GM12878 (cell line): ENCODE results near the gene XPNPEP3. TPM values are rescaled to one million over a fixed set of nuclear protein-coding genes. Genes with fewer than 3 reads are reported as not detected.

ENCODE experiments used
- ATAC-seq: fragments of 200-7000 bp; cut with Tn5 transposase; 3 replicates; pipeline ENCODE4 v1.9.1; 2020; ENCODE audit warnings: mild to moderate bottlenecking, moderate library complexity
- BruUV-seq: library from RNA; stranded (reverse); fragments of 400-500 nt; replicated peaks from 2 replicates; lab custom pipeline; 2021; lab: Mats Ljungman, UMichigan
- CTCF ChIA-PET: fragments of 300-600 bp; sonication (Branson Sonifier 250); formaldehyde crosslinking; extraction: SDS; loops from one replicate; lab custom pipeline; 2021; ENCODE audit warnings: inconsistent platforms; lab: Yijun Ruan, JAX
- POLR2A ChIA-PET: fragments of 350-600 bp; formaldehyde crosslinking; extraction: SDS; loops from one replicate; lab custom pipeline; 2021; ENCODE audit warnings: inconsistent platforms; lab: Charles Lee
- RAD21 ChIA-PET: fragments of 300-600 bp; sonication (Branson Sonifier 250); formaldehyde crosslinking; loops from one replicate; lab custom pipeline; 2023; ENCODE audit warnings: antibody characterized with exemption; ENCODE audit not compliant: unreplicated experiment; lab: Charles Lee
- SMC1A ChIA-PET: fragments of 300-600 bp; sonication (Branson Sonifier 250); formaldehyde crosslinking; loops from one replicate; lab custom pipeline; 2023; ENCODE audit not compliant: unreplicated experiment, uncharacterized antibody; lab: Charles Lee
- DNase-seq: peaks from one replicate; pipeline ENCODE4 v3.0.0-alpha.2; 2011; ENCODE audit warnings: low read depth, low spot score
- FAIRE-seq: peaks from 3 replicates; lab custom pipeline; 2011; peaks lifted over from hg19 to GRCh38; lab: Jason Lieb, UNC
- H2AFZ ChIP-seq: 2 replicates; pipeline ENCODE4 v1.6.0; 2011; ENCODE audit warnings: low read depth, low read length, control low read depth; ENCODE audit not compliant: control insufficient read depth
- H3K27ac ChIP-seq: 2 replicates; pipeline ENCODE4 v1.5.1; 2011; ENCODE audit warnings: control low read depth; ENCODE audit not compliant: control insufficient read depth, insufficient read depth
- H3K27me3 ChIP-seq, 2 experiments: replicated peaks in 1 of 2; 2 replicates each; pipeline versions ENCODE4 v1.6.0 to v1.6.1; 2011; ENCODE audit warnings: low read length in 1 of 2; ENCODE audit not compliant: control insufficient read depth in 2 of 2, insufficient read depth in 2 of 2
- H3K36me3 ChIP-seq, 2 experiments: 2 replicates each; pipeline ENCODE4 v1.5.1; 2011; ENCODE audit warnings: low read length in 1 of 2; ENCODE audit not compliant: control insufficient read depth in 2 of 2, insufficient read depth in 2 of 2
- H3K4me1 ChIP-seq: 2 replicates; pipeline ENCODE4 v1.6.1; 2011; ENCODE audit warnings: mild to moderate bottlenecking, low read length, moderate library complexity, mixed read lengths; ENCODE audit not compliant: control insufficient read depth, insufficient read depth
- H3K4me2 ChIP-seq: 2 replicates; pipeline ENCODE4 v1.6.0; 2011; ENCODE audit warnings: control low read depth; ENCODE audit not compliant: control insufficient read depth, insufficient read depth
- H3K4me3 ChIP-seq: fragments of 200-600 bp; sonication (generic); 2 replicates; pipeline ENCODE4 v1.5.1; 2016
- H3K79me2 ChIP-seq: 2 replicates; pipeline ENCODE4 v1.6.0; 2011; ENCODE audit warnings: low read length; ENCODE audit not compliant: control insufficient read depth, insufficient read depth
- H3K9ac ChIP-seq: 2 replicates; pipeline ENCODE4 v1.8.0; 2011; ENCODE audit warnings: low read length, control low read depth, mixed read lengths; ENCODE audit not compliant: control insufficient read depth, insufficient read depth
- H3K9me3 ChIP-seq: replicated peaks from 3 replicates; pipeline ENCODE4 v1.5.1; 2011; ENCODE audit warnings: mild to moderate bottlenecking, low read length; ENCODE audit not compliant: control insufficient read depth, insufficient read depth
- H4K20me1 ChIP-seq: 2 replicates; pipeline ENCODE4 v1.6.0; 2011; ENCODE audit not compliant: control insufficient read depth, insufficient read depth
- CHD1 ChIP-seq: IDR thresholded peaks from 2 replicates; pipeline ENCODE4 v1.6.1; 2012; ENCODE audit warnings: low read depth, low read length, improper control_type of control experiment
- IKZF1 ChIP-seq: fragments of 450-650 bp; conservative IDR thresholded peaks from 2 replicates; pipeline ENCODE4 v1.6.1; 2017; ENCODE audit warnings: antibody characterized with exemption, mild to moderate bottlenecking
- IKZF2 ChIP-seq, 2 experiments: fragments of 450-650 bp; IDR thresholded peaks; 2 replicates each; pipeline ENCODE4 v1.6.1; 2017; ENCODE audit warnings: mild to moderate bottlenecking in 2 of 2, moderate library complexity in 2 of 2
- NFIC ChIP-seq: IDR thresholded peaks from 2 replicates; pipeline ENCODE4 v1.6.1; 2012; ENCODE audit warnings: low read depth, mild to moderate bottlenecking, inconsistent platforms, low read length, moderate library complexity
- PRDM15 ChIP-seq: fragments of 450-650 bp; formaldehyde crosslinking; IDR thresholded peaks from 2 replicates; pipeline ENCODE4 v1.4.0; 2020; ENCODE audit warnings: mild to moderate bottlenecking, moderate library complexity
- RB1 ChIP-seq: fragments of 450-650 bp; formaldehyde crosslinking; IDR thresholded peaks from 2 replicates; pipeline ENCODE4 v1.6.1; 2017; ENCODE audit warnings: mild to moderate bottlenecking, borderline replicate concordance
- RUNX3 ChIP-seq: IDR thresholded peaks from 2 replicates; pipeline ENCODE4 v1.6.1; 2012; ENCODE audit warnings: low read length, inconsistent platforms
- SREBF1 ChIP-seq: IDR thresholded peaks from 2 replicates; pipeline ENCODE4 v1.6.1; 2012; ENCODE audit warnings: mild to moderate bottlenecking, low read length
- TCF3 ChIP-seq: IDR thresholded peaks from 2 replicates; pipeline ENCODE4 v1.6.1; 2012; ENCODE audit warnings: low read depth, mild to moderate bottlenecking, low read length, borderline replicate concordance; ENCODE audit not compliant: insufficient read depth
- YBX1 ChIP-seq: fragments of 450-650 bp; IDR thresholded peaks from 2 replicates; pipeline ENCODE4 v1.6.1; 2016; ENCODE audit warnings: antibody characterized with exemption
- YY1 ChIP-seq: IDR thresholded peaks from 2 replicates; pipeline ENCODE4 v1.6.1; 2011; ENCODE audit warnings: low read depth, mild to moderate bottlenecking, low read length
- ZNF207 ChIP-seq: fragments of 450-650 bp; IDR thresholded peaks from 2 replicates; pipeline ENCODE4 v1.6.1; 2014; ENCODE audit warnings: antibody characterized with exemption, mild to moderate bottlenecking, borderline replicate concordance
- WGBS: methylation state at CpG from one replicate; pipeline ENCODE4 v1.1.6; 2016; ENCODE audit warnings: low lambda C conversion rate; ENCODE audit not compliant: insufficient replicate concordance, insufficient coverage; ENCODE audit errors: missing lambda C conversion rate; 5-methylcytosine and 5-hydroxymethylcytosine counted together
- in situ Hi-C: fragments of 300-500 bp; cut with MboI; formaldehyde crosslinking; loops from 9 replicates; pipeline ENCODE4 v1.14.3; 2018; ENCODE audit warnings: mixed read lengths
- intact Hi-C: fragments of 100-400 bp; cut with micrococcal nuclease; formaldehyde crosslinking; loops from one replicate; pipeline ENCODE4 v1.14.2; 2022; ENCODE audit not compliant: unreplicated experiment
- polyA plus RNA-seq, 11 experiments: library from polyadenylated mRNA; depleted of rRNA in 4 of 11; unstranded in 6 of 11; stranded (reverse) in 5 of 11; fragments of >200 nt; fragmentation: Nextera tagmentation in 4 of 11; fragmentation: Illumina TruSeq in 1 of 11; extraction: Ambion mirVana in 4 of 11; extraction: Trizol in 1 of 11; gene quantifications; 1 replicate in 1 of 11; 2 replicates in 10 of 11; pipeline versions ENCODE4 v1.2.1 to v1.2.3, GENCODE V29; 2011 to 2016; ENCODE audit warnings: inconsistent platforms in 2 of 11, missing spikeins in 2 of 11, low read depth in 1 of 11
- total RNA-seq, 4 experiments: library from RNA; depleted of rRNA in 3 of 4; stranded (reverse); fragments of >200 nt in 3 of 4; fragmentation: Illumina TruSeq in 1 of 4; extraction: Trizol in 1 of 4; gene quantifications; 2 replicates each; pipeline versions ENCODE4 v1.2.1 to v1.2.3, GENCODE V29; 2013 to 2021

XPNPEP3 gene
- total and polyA plus RNA-seq, 10 of the 15 experiments (the other 5 are each of a cell fraction or from before 2014, with no cell fraction given), result 6.7 to 19.9 (median 11.7) TPM

- Histone ChIP-seq H4K20me1 (no peaks in the 10 kb centered on the region), H3K4me2 (no peak overlapping the region), H3K4me1 (no peaks in the 10 kb centered on the region), H3K27me3 (no peaks in the 10 kb centered on the region), H3K4me3 (no peak overlapping the region), H3K9me3 (no peaks in the 10 kb centered on the region), H3K9ac (no peak overlapping the region), H3K36me3 (peaks cover 4 to 6% of the 10 kb centered on the region in 2 experiments; a peak in 3 of 4 replicates), H3K27ac (no peak overlapping the region), H3K79me2 (no peaks in the 10 kb centered on the region), H2AFZ (no peak overlapping the region)
- intact Hi-C loops (no loop called here), in situ Hi-C loops (no loop called here)
- SMC1A ChIA-PET, result interaction anchor here (0.9 to 1.2 kb wide), 3 partner anchors 10 to 24 kb away, joined by 3 to 4 read pairs (median 4); no protein-coding TSS in a partner anchor
- POLR2A ChIA-PET, result interaction anchor here (0.5 to 1.6 kb wide), 7 partner anchors 30 to 250 kb away, joined by 3 to 6 read pairs (median 4); no protein-coding TSS in a partner anchor
- no peak for FAIRE-seq
- WGBS, result 100% methylated on average over 1 of the region's 1 CpG
- CTCF ChIA-PET, result interaction anchor here (0.8 kb wide), 1 partner anchor 150 kb away, joined by 3 read pairs; no protein-coding TSS in a partner anchor
- TF ChIP-seq CHD1 (no peak), SREBF1 (no peak), YBX1 (no peak), YY1 (no peak)
- no TSS peak for BruUV-seq
- RAD21 ChIA-PET, result interaction anchor here (1.2 to 2.5 kb wide), 2 partner anchors 20 to 308 kb away, joined by 4 to 10 read pairs; no protein-coding TSS in a partner anchor
- DNase-seq, result no peak
- no peak for ATAC-seq
Observed at GRCh38 chr22:40928657-40929056, 71.7 kb downstream of the XPNPEP3 start.

DNA sequence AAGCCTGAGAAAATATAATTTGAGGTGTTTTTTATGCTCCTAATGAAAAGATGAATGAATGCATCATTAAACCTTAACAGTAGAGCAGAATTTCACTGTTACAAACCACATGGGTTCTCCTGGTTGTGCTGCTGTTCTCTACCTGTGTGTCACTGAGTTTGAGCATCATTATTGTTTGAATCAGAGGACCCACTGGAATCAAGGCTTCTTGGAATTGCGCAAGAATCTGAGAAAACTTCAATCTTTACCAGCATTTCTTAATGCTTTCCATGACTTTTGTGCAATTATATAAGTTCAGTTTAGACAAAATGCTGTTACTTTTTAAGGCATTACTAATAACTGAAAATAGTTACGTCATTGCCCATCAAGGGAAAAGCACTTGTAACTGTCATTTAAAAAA is 75.4 kb downstream of the XPNPEP3 start:
- Histone ChIP-seq H3K4me1 (no peaks in the 10 kb centered on the region), H4K20me1 (no peaks in the 10 kb centered on the region), H2AFZ (no peak overlapping the region), H3K36me3 (peaks cover 0 to 3% of the 10 kb centered on the region in 2 experiments; a peak in 1 of 4 replicates), H3K9ac (no peak overlapping the region), H3K4me2 (no peak overlapping the region), H3K9me3 (no peaks in the 10 kb centered on the region), H3K79me2 (no peaks in the 10 kb centered on the region), H3K4me3 (no peak overlapping the region), H3K27me3 (no peaks in the 10 kb centered on the region), H3K27ac (no peak overlapping the region)
- no peak for FAIRE-seq
- ChIA-PET SMC1A (interaction anchor here (0.8 kb wide), 1 partner anchor 10 kb away, joined by 5 read pairs; no protein-coding TSS in a partner anchor), RAD21 (interaction anchor here (1.3 kb wide), 1 partner anchor 9 kb away, joined by 6 read pairs; no protein-coding TSS in a partner anchor), CTCF (interaction anchor here (3.6 kb wide), 1 partner anchor 10 kb away, joined by 23 read pairs; no protein-coding TSS in a partner anchor), POLR2A (no interaction called here)
- in situ Hi-C loops, result no loop called here
- no TSS peak for BruUV-seq
- no peak for ATAC-seq
- intact Hi-C loops, result no loop called here
- 97% methylated on average over 2 of the region's 2 CpGs for WGBS
- no peak for DNase-seq
- TF ChIP-seq NFIC (no peak), RB1 (no peak), PRDM15 (CRISPR knock-in tag) (no peak), IKZF1 (no peak), IKZF2 (IDR thresholded peaks at IDR 0.05) (no peak), ZNF207 (no peak), TCF3 (no peak), RUNX3 (no peak)
